ENCODE results near the gene BICD2.

DNA sequence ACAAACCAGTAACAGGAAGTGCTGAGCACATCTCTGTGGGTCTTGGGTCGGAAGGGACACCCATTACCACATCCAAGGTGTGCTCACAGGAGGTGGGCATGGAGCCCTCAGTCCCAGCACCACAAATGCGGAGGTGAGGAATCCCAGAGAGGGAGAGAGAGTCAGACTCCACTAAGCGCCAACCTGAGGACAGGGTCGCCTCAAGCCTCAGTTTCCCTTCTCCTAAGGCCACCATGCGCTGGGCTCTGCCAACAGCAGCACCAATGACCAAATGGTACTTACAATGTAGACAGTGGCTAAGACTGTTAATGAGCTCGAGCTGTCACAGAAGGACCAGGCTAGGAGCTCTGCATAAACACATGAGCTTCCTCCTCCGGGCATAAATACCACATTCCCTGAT lies 43.1 kb downstream of the BICD2 start:
- no peak for TF ChIP-seq EZH2 (optimal IDR thresholded peaks at IDR 0.05; ENCODE audit: low read depth, low read length)
- TF ChIP-seq, protein P1, sequence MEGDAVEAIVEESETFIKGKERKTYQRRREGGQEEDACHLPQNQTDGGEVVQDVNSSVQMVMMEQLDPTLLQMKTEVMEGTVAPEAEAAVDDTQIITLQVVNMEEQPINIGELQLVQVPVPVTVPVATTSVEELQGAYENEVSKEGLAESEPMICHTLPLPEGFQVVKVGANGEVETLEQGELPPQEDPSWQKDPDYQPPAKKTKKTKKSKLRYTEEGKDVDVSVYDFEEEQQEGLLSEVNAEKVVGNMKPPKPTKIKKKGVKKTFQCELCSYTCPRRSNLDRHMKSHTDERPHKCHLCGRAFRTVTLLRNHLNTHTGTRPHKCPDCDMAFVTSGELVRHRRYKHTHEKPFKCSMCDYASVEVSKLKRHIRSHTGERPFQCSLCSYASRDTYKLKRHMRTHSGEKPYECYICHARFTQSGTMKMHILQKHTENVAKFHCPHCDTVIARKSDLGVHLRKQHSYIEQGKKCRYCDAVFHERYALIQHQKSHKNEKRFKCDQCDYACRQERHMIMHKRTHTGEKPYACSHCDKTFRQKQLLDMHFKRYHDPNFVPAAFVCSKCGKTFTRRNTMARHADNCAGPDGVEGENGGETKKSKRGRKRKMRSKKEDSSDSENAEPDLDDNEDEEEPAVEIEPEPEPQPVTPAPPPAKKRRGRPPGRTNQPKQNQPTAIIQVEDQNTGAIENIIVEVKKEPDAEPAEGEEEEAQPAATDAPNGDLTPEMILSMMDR (IDR thresholded peaks at IDR 0.05; ENCODE audit: low read length), result no peak
- TF ChIP-seq EZH2phosphoT487 (IDR thresholded peaks at IDR 0.05; ENCODE audit: low read length), result no peak

All from MM.1S (cell line).